Measurements from ENCODE around the gene KRT84.

KRT84 gene, protein sequence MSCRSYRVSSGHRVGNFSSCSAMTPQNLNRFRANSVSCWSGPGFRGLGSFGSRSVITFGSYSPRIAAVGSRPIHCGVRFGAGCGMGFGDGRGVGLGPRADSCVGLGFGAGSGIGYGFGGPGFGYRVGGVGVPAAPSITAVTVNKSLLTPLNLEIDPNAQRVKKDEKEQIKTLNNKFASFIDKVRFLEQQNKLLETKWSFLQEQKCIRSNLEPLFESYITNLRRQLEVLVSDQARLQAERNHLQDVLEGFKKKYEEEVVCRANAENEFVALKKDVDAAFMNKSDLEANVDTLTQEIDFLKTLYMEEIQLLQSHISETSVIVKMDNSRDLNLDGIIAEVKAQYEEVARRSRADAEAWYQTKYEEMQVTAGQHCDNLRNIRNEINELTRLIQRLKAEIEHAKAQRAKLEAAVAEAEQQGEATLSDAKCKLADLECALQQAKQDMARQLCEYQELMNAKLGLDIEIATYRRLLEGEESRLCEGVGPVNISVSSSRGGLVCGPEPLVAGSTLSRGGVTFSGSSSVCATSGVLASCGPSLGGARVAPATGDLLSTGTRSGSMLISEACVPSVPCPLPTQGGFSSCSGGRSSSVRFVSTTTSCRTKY

DNA sequence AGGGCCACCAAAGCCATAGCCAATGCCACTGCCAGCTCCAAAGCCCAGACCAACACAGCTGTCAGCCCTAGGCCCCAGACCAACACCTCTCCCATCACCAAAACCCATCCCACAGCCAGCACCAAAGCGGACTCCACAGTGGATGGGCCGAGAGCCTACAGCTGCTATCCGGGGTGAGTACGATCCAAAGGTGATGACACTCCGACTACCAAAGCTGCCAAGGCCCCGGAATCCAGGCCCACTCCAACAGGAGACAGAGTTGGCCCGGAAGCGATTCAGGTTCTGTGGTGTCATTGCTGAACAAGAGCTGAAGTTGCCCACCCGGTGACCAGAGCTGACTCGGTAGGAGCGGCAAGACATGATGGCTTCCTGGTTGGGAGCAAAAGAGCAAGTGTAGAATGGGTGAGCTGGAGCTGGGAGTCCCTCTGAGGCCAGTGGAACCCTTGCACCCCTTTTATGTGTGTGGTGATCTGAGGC, at the start of gene KRT84:
Gene KRT84 (minus strand): TSS at position 427 of the 477 bp plus-strand sequence. CDS start 67 bp downstream, at position 360.
- DNase-seq, result no peak

DNA sequence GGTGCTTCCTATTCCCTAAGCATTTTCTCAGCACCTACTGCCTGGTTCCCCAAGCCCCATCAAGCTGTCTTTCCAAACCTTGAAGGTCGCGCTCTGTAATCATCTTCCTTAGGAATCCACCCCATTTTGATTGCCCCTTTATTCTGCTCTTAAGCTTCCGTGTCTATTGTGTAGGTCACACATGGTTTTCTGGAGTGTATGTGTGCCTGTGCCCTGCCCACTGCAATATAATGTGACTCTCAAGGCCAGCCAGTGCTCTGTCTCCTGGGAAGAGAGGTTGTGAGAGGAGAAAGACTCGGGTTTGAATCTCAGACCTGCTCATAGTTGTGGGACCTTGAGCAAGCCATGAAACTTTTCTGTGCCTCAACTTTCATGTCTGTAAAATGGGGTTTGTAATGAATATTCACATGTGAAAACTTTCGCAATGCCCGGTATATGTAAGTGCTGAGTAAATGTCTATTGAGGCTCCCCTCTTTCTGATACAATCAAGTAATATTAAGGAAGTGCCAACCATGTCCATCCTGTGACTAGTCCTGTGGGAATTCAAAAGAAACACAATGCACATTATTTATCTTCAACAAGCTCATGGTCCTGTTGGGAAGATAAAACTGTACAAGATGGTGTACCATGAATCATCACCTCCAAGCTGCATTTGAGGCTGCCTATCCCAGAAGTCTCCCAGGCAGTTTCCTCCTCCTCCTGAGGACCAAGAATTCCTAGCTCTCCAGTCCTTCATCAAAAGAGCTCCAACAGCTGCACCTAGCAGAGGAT, 49.5 kb upstream of the KRT84 start:
- DNase-seq, result no peak

GRCh38 chr12:52434081-52434733, 48.8 kb upstream of the KRT84 start, which contains the start of gene KRT75:
Gene KRT75 (minus strand): TSS chr12:52434371. CDS start chr12:52434304, 67 bp downstream.
- no peak for DNase-seq

DNA sequence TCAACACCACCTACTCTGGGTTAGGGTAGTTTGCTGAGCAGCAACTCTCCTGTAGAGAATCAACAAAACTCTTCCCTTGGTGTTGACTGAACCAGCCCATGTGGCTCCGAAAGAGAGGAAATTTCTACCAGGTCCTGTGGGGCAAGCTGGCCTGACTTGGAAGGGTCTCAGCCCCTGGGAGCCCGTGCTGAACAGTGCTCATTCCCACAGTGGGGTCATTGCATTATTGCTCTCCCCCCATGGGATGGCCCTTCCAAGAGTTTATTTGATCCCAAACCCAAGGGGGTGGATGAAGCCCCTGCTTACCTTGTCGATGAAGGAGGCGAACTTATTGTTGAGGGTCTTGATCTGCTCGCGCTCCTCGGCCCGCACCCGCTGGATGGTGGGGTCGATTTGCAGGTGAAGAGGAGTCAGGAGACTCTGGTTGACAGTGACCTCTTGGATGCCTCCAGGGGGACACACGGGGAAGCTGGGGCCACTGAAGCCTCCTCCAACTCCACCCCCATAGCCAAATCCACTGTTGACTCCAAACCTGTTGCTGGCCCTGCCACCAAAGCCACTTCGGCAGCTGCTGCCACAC, 48.1 kb upstream of the KRT84 start:
- DNase-seq, result no peak

DNA sequence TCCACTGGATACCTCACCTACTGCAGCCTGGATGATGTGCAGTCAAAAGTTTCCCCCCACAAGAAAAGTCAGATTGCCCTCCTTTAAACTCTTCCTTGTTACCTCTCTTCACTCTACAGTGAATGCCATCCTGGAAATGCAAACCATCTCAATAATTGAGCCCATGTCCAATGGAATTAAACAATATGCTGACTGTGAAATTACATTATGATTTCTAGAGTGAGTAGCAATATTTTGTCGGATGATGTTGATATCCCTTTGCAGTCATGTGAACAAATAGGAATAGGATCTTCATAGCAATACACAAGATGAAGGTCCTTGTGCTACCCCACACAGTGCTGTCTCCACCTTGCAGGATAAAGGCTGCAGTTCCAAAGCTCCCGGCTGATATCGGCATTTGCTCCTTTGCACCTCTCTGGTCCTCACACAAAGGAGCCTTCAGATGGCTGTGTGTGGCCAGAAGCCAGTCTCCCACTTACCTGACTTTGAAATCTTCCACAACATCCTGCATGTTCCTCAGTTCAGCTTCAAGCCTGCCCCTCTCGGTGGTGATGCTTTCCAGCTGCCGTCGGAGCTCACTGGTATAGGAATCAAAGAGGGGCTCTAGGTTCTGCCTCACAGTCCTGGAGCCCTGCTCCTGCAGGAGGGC, 47.2 kb upstream of the KRT84 start:
- DNase-seq, result no peak

DNA sequence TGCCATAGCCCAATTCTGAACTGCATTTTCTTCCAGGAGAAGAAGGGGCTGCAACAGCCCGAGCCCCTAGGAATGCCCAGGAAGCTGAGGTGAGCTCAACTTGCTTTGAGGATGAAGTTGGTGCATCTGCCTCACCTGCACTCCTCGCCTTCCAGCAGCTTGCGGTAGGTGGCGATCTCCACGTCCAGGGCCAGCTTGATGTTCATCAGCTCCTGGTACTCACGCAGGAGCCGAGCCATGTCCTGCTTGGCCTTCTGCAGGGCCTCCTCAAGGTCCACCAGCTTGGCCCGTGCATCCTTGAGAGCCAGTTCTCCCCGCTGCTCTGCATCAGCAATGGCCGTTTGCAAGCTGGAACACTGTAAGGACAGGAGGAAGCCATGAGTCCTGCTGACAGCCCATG, 42.7 kb upstream of the KRT84 start:
- DNase-seq, result no peak

GRCh38 chr12:52427083-52427482, 41.6 kb upstream of the KRT84 start:
- DNase-seq, result no peak

- no peak for DNase-seq
These were observed 40.6 kb upstream of the KRT84 start for GRCh38 chr12:52426034-52426433.

DNA sequence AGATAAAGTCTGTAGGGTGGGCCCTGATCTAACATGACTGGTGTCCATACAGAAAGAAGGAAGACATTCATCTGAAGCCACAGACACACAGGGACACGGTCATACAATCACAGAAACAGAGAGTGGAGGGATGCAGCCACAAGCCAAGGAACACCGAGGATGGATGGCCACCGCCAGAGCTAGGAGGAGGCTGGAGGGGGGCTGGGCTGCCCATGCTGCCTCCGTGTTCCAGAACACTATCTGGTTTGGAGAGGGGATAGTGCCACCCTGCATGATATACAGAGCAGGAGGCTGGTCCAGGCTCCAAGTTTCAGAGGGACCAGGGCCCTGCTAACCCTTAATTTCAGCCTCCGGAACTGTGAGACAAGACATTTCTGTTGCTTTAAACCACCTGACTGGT, 40.0 kb upstream of the KRT84 start:
- DNase-seq, result no peak

DNA sequence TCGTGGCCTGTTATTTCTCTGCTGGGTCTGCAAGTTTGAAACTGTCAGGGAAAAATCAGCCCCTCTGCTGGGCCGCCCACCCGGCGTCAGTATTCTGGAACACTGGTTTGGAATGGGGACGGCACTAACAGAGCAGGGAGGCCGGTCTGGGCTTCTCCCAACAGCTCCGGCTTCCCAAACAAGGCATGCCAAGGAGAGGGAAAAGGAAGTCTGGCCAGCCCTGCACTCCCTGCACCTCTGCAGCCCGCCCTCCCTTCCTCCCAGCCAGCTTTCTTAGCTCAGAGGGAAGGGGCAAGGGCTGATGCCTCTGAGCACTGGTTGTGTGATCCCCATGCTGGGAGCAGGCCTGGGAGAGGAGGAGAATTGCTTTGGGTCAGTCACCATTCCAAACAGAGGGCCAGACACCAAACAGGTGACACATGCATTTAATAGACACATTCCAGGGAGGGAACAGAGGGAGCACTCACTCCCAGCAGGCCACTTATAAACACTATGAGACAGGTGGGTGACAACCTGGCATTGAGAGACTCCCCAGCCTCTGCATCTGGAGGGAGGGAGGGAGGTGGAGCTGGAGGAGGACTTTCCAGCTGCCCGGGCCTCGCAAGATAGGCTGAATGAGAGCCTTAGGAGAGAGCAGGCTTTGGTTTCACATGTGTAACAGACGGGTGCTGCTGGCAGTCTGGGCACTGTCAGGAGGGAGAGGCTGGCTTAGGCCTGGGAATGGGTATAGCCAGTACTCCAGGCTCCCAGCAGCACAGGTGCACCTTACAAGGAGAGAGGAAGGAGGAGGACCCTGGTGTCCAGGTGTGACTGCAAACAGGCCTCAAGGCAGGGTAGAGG, 38.4 kb upstream of the KRT84 start:
- no peak for DNase-seq

- DNase-seq, result no peak
These were observed 37.6 kb upstream of the KRT84 start for GRCh38 chr12:52423035-52423434.

- DNase-seq, result no peak
These were observed 34.2 kb upstream of the KRT84 start for GRCh38 chr12:52419656-52420055.

- no peak for DNase-seq
These were observed 33.2 kb upstream of the KRT84 start for GRCh38 chr12:52418576-52419110.

- DNase-seq, result no peak
These were observed 32.3 kb upstream of the KRT84 start for GRCh38 chr12:52417740-52418139.

DNA sequence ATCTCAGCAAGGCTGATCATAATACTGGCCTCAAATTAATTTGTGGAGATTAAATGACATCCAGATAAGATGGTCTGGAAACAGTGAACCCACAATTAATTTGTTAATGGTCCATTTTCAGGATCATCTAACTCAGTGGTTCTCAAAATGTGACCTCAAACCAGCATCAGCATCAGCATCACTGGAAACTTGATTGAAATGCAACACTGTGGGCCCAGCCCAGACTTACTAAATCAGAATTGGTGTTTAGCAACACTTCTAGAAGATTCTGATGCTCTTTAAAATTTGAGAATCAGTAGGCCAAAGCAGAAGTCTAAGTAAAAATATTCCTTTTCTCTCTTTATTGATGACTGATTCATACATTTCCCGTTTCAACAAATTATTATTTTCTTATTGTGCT, 31.3 kb upstream of the KRT84 start:
- DNase-seq, result no peak

DNA sequence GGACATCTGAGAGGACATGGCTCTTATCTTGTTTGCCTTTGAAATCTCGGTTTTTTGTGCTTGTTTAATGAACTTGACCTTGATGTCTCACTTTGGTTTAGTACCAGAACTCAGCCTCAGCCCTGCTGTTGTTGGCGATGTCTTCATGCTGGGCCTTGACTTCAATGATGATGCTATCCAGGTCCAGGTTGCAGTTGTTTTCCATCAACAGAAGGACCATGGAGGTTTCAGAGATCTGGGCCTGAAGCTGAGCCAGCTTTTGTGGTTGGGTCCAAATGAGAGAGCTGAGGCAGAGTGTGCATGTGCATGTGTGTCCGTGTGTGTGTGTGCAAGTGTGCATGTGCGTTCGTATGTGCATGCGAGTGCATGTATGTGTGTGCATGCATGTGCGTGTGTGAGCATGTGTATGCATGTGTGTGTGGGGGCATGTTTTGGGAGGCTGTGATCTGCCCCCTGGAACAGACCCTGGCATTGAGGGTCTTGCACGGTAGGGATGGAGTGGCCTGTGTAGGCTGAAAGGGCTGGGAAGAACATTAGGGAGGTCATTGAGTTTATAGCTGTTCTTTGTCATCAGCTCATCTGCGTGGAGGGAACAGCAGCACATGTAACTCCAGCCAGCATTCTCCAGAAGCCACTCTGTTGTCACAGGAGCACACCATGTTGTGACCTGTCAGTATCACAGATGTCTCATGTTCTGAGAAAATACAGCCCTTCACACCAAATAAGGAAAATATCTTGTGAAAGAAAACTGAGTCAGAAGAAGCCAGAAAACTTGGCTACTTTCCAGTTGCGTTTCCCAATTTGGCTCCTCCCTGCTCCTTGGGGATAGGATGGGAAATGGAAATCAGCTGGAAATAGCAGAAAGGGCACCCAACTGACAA, 30.7 kb upstream of the KRT84 start:
- no peak for DNase-seq

DNA sequence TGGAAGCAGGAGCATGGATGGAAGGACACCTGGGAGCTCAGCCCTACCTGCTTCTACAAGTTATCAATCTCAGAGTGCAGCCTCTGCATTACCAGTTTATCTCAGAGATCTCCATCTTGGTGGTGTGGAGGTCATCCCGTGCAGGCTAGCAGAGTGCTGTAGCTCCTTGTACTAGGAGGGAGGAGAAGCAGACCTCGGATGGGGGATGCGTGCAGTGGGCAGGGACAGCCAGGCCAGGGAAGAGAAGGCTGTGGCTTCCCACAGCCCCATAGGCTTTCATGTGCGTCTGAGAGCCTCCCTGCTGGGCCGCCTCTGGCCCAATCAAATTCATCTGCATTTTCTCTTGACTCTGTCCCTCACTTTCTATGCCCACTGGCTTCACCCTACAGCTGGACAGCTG, 29.5 kb upstream of the KRT84 start:
- DNase-seq, result no peak

- DNase-seq, result no peak
These were observed 28.4 kb upstream of the KRT84 start for GRCh38 chr12:52413782-52414345.

DNA sequence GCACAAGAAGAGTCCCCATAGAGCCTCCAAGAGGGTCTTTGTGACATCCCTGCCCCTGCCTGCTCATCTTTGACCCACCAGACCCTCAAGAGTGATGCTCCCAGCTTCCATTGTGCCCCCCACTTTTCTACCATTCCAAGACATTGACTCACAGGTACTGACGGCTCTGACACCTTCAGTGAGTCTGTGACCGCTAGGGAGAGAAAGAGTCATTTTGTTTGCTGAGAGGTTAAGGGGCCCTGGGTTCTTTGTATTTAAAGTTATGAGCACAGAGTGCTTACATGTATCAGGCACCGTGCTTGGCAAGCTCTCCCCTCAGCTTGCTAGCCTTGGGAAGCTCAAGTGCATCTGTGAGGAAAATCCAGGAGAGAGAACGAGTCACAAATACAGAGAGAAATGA, 27.8 kb upstream of the KRT84 start:
- DNase-seq, result no peak

All from bone marrow (tissue), 2 donors.